GM12878 (cell line): Measurements from ENCODE around the gene TOP1. TPM values are rescaled to one million over a fixed set of nuclear protein-coding genes. Genes with fewer than 3 reads are reported as not detected.

ENCODE experiments used
- ATAC-seq: fragments of 200-7000 bp; cut with Tn5 transposase; 3 replicates; pipeline ENCODE4 v1.9.1; 2020; ENCODE audit warnings: mild to moderate bottlenecking, moderate library complexity
- BruUV-seq: library from RNA; stranded (reverse); fragments of 400-500 nt; replicated peaks from 2 replicates; lab custom pipeline; 2021; lab: Mats Ljungman, UMichigan
- CTCF ChIA-PET: fragments of 300-600 bp; sonication (Branson Sonifier 250); formaldehyde crosslinking; extraction: SDS; loops from one replicate; lab custom pipeline; 2021; ENCODE audit warnings: inconsistent platforms; lab: Yijun Ruan, JAX
- POLR2A ChIA-PET: fragments of 350-600 bp; formaldehyde crosslinking; extraction: SDS; loops from one replicate; lab custom pipeline; 2021; ENCODE audit warnings: inconsistent platforms; lab: Charles Lee
- RAD21 ChIA-PET: fragments of 300-600 bp; sonication (Branson Sonifier 250); formaldehyde crosslinking; loops from one replicate; lab custom pipeline; 2023; ENCODE audit warnings: antibody characterized with exemption; ENCODE audit not compliant: unreplicated experiment; lab: Charles Lee
- SMC1A ChIA-PET: fragments of 300-600 bp; sonication (Branson Sonifier 250); formaldehyde crosslinking; loops from one replicate; lab custom pipeline; 2023; ENCODE audit not compliant: unreplicated experiment, uncharacterized antibody; lab: Charles Lee
- DNase-seq: peaks from one replicate; pipeline ENCODE4 v3.0.0-alpha.2; 2011; ENCODE audit warnings: low read depth, low spot score
- FAIRE-seq: peaks from 3 replicates; lab custom pipeline; 2011; peaks lifted over from hg19 to GRCh38; lab: Jason Lieb, UNC
- H2AFZ ChIP-seq: 2 replicates; pipeline ENCODE4 v1.6.0; 2011; ENCODE audit warnings: low read depth, low read length, control low read depth; ENCODE audit not compliant: control insufficient read depth
- H3K27ac ChIP-seq: 2 replicates; pipeline ENCODE4 v1.5.1; 2011; ENCODE audit warnings: control low read depth; ENCODE audit not compliant: control insufficient read depth, insufficient read depth
- H3K27me3 ChIP-seq, 2 experiments: replicated peaks in 1 of 2; 2 replicates each; pipeline versions ENCODE4 v1.6.0 to v1.6.1; 2011; ENCODE audit warnings: low read length in 1 of 2; ENCODE audit not compliant: control insufficient read depth in 2 of 2, insufficient read depth in 2 of 2
- H3K36me3 ChIP-seq, 2 experiments: 2 replicates each; pipeline ENCODE4 v1.5.1; 2011; ENCODE audit warnings: low read length in 1 of 2; ENCODE audit not compliant: control insufficient read depth in 2 of 2, insufficient read depth in 2 of 2
- H3K4me1 ChIP-seq: 2 replicates; pipeline ENCODE4 v1.6.1; 2011; ENCODE audit warnings: mild to moderate bottlenecking, low read length, moderate library complexity, mixed read lengths; ENCODE audit not compliant: control insufficient read depth, insufficient read depth
- H3K4me2 ChIP-seq: 2 replicates; pipeline ENCODE4 v1.6.0; 2011; ENCODE audit warnings: control low read depth; ENCODE audit not compliant: control insufficient read depth, insufficient read depth
- H3K4me3 ChIP-seq: fragments of 200-600 bp; sonication (generic); 2 replicates; pipeline ENCODE4 v1.5.1; 2016
- H3K79me2 ChIP-seq: 2 replicates; pipeline ENCODE4 v1.6.0; 2011; ENCODE audit warnings: low read length; ENCODE audit not compliant: control insufficient read depth, insufficient read depth
- H3K9ac ChIP-seq: 2 replicates; pipeline ENCODE4 v1.8.0; 2011; ENCODE audit warnings: low read length, control low read depth, mixed read lengths; ENCODE audit not compliant: control insufficient read depth, insufficient read depth
- H3K9me3 ChIP-seq: replicated peaks from 3 replicates; pipeline ENCODE4 v1.5.1; 2011; ENCODE audit warnings: mild to moderate bottlenecking, low read length; ENCODE audit not compliant: control insufficient read depth, insufficient read depth
- H4K20me1 ChIP-seq: 2 replicates; pipeline ENCODE4 v1.6.0; 2011; ENCODE audit not compliant: control insufficient read depth, insufficient read depth
- BRCA1 ChIP-seq: IDR thresholded peaks from 2 replicates; pipeline ENCODE4 v1.6.1; 2011; ENCODE audit warnings: low read depth, low read length, improper control_type of control experiment
- EGR1 ChIP-seq, 2 experiments: IDR thresholded peaks; 1 replicate in 1 of 2; 2 replicates in 1 of 2; pipeline ENCODE4 v1.6.1; 2011 to 2012; ENCODE audit warnings: low read depth in 2 of 2, low read length in 2 of 2, borderline replicate concordance in 1 of 2, mild to moderate bottlenecking in 1 of 2, moderate library complexity in 1 of 2
- ESRRA ChIP-seq: IDR thresholded peaks from 2 replicates; pipeline ENCODE4 v1.6.1; 2012; ENCODE audit warnings: mild to moderate bottlenecking, low read length, improper control_type of control experiment
- FOXM1 ChIP-seq: IDR thresholded peaks from 2 replicates; pipeline ENCODE4 v1.6.1; 2012; ENCODE audit warnings: low read depth, mild to moderate bottlenecking, inconsistent platforms, low read length, moderate library complexity
- IRF4 ChIP-seq: IDR thresholded peaks from 2 replicates; pipeline ENCODE4 v1.6.1; 2011; ENCODE audit warnings: low read depth, low read length
- MEF2B ChIP-seq: fragments of 450-650 bp; IDR thresholded peaks from 2 replicates; pipeline ENCODE4 v1.6.1; 2018; ENCODE audit warnings: mild to moderate bottlenecking, moderate library complexity; ENCODE audit not compliant: partially characterized antibody, poor library complexity, severe bottlenecking
- MXI1 ChIP-seq: fragments of 150-350 bp; IDR thresholded peaks from 2 replicates; pipeline ENCODE4 v1.6.1; 2011; ENCODE audit warnings: low read depth, mild to moderate bottlenecking, inconsistent platforms, low read length, improper control_type of control experiment
- MYC ChIP-seq: IDR thresholded peaks from 2 replicates; pipeline ENCODE4 v1.6.1; 2011; ENCODE audit warnings: mild to moderate bottlenecking, low read length, moderate library complexity, inconsistent platforms; ENCODE audit not compliant: insufficient read depth, insufficient replicate concordance, insufficient read length, severe bottlenecking
- POLR2AphosphoS2 ChIP-seq: IDR thresholded peaks from 2 replicates; pipeline ENCODE4 v1.6.1; 2011; ENCODE audit warnings: low read depth, mild to moderate bottlenecking, low read length, improper control_type of control experiment, moderate library complexity
- SMAD1 ChIP-seq: fragments of 450-650 bp; IDR thresholded peaks from 2 replicates; pipeline ENCODE4 v1.6.1; 2018; ENCODE audit warnings: mild to moderate bottlenecking, low read depth; ENCODE audit not compliant: partially characterized antibody
- SP1 ChIP-seq: IDR thresholded peaks from one replicate; pipeline ENCODE4 v1.6.1; 2011; ENCODE audit warnings: low read depth, low read length
- SPI1 ChIP-seq: IDR thresholded peaks from 2 replicates; pipeline ENCODE4 v1.6.1; 2011; ENCODE audit warnings: low read depth, mild to moderate bottlenecking, low read length, moderate library complexity, borderline replicate concordance; ENCODE audit not compliant: insufficient read depth
- STAT3 ChIP-seq: IDR thresholded peaks from 2 replicates; pipeline ENCODE4 v1.6.1; 2011; ENCODE audit warnings: low read depth, low read length, improper control_type of control experiment
- ZNF274 ChIP-seq: IDR thresholded peaks from one replicate; pipeline ENCODE4 v1.8.0; 2011; ENCODE audit not compliant: insufficient read length, insufficient read depth
- WGBS: methylation state at CpG from one replicate; pipeline ENCODE4 v1.1.6; 2016; ENCODE audit warnings: low lambda C conversion rate; ENCODE audit not compliant: insufficient replicate concordance, insufficient coverage; ENCODE audit errors: missing lambda C conversion rate; 5-methylcytosine and 5-hydroxymethylcytosine counted together
- in situ Hi-C: fragments of 300-500 bp; cut with MboI; formaldehyde crosslinking; loops from 9 replicates; pipeline ENCODE4 v1.14.3; 2018; ENCODE audit warnings: mixed read lengths
- intact Hi-C: fragments of 100-400 bp; cut with micrococcal nuclease; formaldehyde crosslinking; loops from one replicate; pipeline ENCODE4 v1.14.2; 2022; ENCODE audit not compliant: unreplicated experiment
- polyA plus RNA-seq, 11 experiments: library from polyadenylated mRNA; depleted of rRNA in 4 of 11; unstranded in 6 of 11; stranded (reverse) in 5 of 11; fragments of >200 nt; fragmentation: Nextera tagmentation in 4 of 11; fragmentation: Illumina TruSeq in 1 of 11; extraction: Ambion mirVana in 4 of 11; extraction: Trizol in 1 of 11; gene quantifications; 1 replicate in 1 of 11; 2 replicates in 10 of 11; pipeline versions ENCODE4 v1.2.1 to v1.2.3, GENCODE V29; 2011 to 2016; ENCODE audit warnings: inconsistent platforms in 2 of 11, missing spikeins in 2 of 11, low read depth in 1 of 11
- total RNA-seq, 4 experiments: library from RNA; depleted of rRNA in 3 of 4; stranded (reverse); fragments of >200 nt in 3 of 4; fragmentation: Illumina TruSeq in 1 of 4; extraction: Trizol in 1 of 4; gene quantifications; 2 replicates each; pipeline versions ENCODE4 v1.2.1 to v1.2.3, GENCODE V29; 2013 to 2021
- TF ChIP-seq, protein P1 (sequence below): IDR thresholded peaks from 2 replicates; pipeline ENCODE4 v1.6.1; 2011; ENCODE audit warnings: mild to moderate bottlenecking, low read depth, low read length, moderate library complexity; ENCODE audit not compliant: insufficient replicate concordance
- TF ChIP-seq, protein P2 (sequence below): fragments of 450-650 bp; formaldehyde crosslinking; IDR thresholded peaks from 2 replicates; pipeline ENCODE4 v1.4.0; 2020; ENCODE audit warnings: mild to moderate bottlenecking, moderate library complexity

The TOP1 gene
- total and polyA plus RNA-seq, 10 of the 15 experiments (the other 5 are each of a cell fraction or from before 2014, with no cell fraction given), result 21.5 to 128 (median 47.3) TPM

DNA sequence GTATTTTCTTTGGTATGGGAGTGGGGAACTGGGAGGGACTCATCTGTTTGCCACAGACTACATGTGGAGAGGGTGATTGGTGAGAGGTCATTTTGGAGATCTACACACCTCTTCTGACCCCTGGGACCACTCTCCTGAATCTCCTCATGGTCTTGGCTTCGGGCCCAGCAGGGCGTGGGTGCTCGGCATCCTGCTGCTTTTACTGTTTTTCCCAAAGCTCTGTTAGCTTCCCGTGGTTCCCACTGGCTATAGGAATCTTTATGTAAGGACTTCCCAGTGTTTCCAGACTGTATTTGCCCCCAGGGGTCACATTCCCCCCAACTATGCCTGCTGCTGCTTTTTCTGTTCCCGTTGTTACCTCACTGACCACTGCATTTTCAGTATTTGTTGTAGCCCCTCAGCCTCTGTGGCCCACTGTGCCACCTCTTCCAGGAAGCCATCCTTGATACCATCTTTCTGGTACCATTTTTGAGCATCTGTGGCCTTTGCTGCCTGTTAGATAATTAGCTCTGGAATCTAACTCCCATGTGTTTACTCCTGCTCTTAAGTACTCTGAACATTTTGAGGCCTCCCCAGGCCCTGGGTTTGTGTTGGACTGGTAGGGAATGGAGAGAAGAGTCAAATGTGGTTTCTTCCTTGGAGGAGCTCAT lies 123.6 kb downstream of the TOP1 start:
- CTCF ChIA-PET, result interaction anchor here (1.0 to 3.9 kb wide), 6 partner anchors 11 to 189 kb away, joined by 3 to 18 read pairs (median 8); no protein-coding TSS in a partner anchor
- H3K36me3 ChIP-seq, result peaks cover 3 to 6% of the 10 kb centered on the region in 2 experiments; a peak in 3 of 4 replicates
- no peak overlapping the region for H3K4me2 ChIP-seq
- H2AFZ ChIP-seq, result no peak overlapping the region
- no peak overlapping the region for H3K27ac ChIP-seq
- SMC1A ChIA-PET, result interaction anchor here (1.0 to 2.6 kb wide), 4 partner anchors 8 to 72 kb away, joined by 3 to 10 read pairs (median 6); no protein-coding TSS in a partner anchor
- ATAC-seq (no peak), DNase-seq (no peak), FAIRE-seq (no peak)
- no TSS peak for BruUV-seq
- no peaks in the 10 kb centered on the region; the same call in none of the 2 replicates for H4K20me1 ChIP-seq
- TF ChIP-seq ESRRA (no peak), IRF4 (no peak), SP1 (no peak), EGR1 (IDR thresholded peaks at IDR 0.05; ENCODE audit: borderline replicate concordance in 1 of 2, low read depth in 2 of 2, low read length in 2 of 2) (no peak), SPI1 (no peak), MXI1 (no peak), FOXM1 (no peak), MYC (no peak), ZNF274 (no peak), SMAD1 (no peak), MEF2B (no peak), BRCA1 (no peak), STAT3 (no peak), POLR2AphosphoS2 (no peak)
- TF ChIP-seq, protein P1, sequence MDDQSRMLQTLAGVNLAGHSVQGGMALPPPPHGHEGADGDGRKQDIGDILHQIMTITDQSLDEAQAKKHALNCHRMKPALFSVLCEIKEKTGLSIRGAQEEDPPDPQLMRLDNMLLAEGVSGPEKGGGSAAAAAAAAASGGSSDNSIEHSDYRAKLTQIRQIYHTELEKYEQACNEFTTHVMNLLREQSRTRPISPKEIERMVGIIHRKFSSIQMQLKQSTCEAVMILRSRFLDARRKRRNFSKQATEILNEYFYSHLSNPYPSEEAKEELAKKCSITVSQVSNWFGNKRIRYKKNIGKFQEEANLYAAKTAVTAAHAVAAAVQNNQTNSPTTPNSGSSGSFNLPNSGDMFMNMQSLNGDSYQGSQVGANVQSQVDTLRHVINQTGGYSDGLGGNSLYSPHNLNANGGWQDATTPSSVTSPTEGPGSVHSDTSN, result no peak
- TF ChIP-seq, protein P2, sequence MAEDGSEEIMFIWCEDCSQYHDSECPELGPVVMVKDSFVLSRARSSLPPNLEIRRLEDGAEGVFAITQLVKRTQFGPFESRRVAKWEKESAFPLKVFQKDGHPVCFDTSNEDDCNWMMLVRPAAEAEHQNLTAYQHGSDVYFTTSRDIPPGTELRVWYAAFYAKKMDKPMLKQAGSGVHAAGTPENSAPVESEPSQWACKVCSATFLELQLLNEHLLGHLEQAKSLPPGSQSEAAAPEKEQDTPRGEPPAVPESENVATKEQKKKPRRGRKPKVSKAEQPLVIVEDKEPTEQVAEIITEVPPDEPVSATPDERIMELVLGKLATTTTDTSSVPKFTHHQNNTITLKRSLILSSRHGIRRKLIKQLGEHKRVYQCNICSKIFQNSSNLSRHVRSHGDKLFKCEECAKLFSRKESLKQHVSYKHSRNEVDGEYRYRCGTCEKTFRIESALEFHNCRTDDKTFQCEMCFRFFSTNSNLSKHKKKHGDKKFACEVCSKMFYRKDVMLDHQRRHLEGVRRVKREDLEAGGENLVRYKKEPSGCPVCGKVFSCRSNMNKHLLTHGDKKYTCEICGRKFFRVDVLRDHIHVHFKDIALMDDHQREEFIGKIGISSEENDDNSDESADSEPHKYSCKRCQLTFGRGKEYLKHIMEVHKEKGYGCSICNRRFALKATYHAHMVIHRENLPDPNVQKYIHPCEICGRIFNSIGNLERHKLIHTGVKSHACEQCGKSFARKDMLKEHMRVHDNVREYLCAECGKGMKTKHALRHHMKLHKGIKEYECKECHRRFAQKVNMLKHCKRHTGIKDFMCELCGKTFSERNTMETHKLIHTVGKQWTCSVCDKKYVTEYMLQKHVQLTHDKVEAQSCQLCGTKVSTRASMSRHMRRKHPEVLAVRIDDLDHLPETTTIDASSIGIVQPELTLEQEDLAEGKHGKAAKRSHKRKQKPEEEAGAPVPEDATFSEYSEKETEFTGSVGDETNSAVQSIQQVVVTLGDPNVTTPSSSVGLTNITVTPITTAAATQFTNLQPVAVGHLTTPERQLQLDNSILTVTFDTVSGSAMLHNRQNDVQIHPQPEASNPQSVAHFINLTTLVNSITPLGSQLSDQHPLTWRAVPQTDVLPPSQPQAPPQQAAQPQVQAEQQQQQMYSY (CRISPR knock-in tag), result no peak
- H3K9me3 ChIP-seq, result no peaks in the 10 kb centered on the region
- in situ Hi-C loops (no loop called here), intact Hi-C loops (no loop called here)
- H3K4me1 ChIP-seq, result peaks cover 39% of the 10 kb centered on the region
- POLR2A ChIA-PET, result interaction anchor here (0.9 to 1.8 kb wide), 3 partner anchors 9 to 14 kb away, joined by 3 to 10 read pairs (median 9); no protein-coding TSS in a partner anchor
- RAD21 ChIA-PET, result interaction anchor here (1.0 to 1.2 kb wide), 2 partner anchors 10 to 16 kb away, joined by 4 read pairs; no protein-coding TSS in a partner anchor
- no peak overlapping the region for H3K9ac ChIP-seq
- peaks cover 65% of the 10 kb centered on the region for H3K79me2 ChIP-seq
- H3K27me3 ChIP-seq, result no peaks in the 10 kb centered on the region
- 85% methylated on average over 5 of the region's 5 CpGs for WGBS
- no peak overlapping the region for H3K4me3 ChIP-seq
